Stimulated activated CD8-positive, alpha-beta memory T cell treated with anti-CD3 and anti-CD28 coated beads, Interleukin-15, amount 100 ng/mL, for 4 hours (primary cell): Measurements from ENCODE around the gene EEPD1.
"Not testable (repeated sequence)": the region's sequence is repeated elsewhere in the genome, so short reads cannot be mapped to it uniquely, and the experiment has no call there.

ENCODE experiments used
- DNase-seq, 2 donors: peaks; one replicate each; pipeline ENCODE4 v3.0.0-alpha.2; 2020; ENCODE audit warnings: low read depth in 2 of 2

EEPD1 gene

GRCh38 chr7:36253699-36254098 lies 100.6 kb downstream of the EEPD1 start:
- DNase-seq, result no peak

DNA sequence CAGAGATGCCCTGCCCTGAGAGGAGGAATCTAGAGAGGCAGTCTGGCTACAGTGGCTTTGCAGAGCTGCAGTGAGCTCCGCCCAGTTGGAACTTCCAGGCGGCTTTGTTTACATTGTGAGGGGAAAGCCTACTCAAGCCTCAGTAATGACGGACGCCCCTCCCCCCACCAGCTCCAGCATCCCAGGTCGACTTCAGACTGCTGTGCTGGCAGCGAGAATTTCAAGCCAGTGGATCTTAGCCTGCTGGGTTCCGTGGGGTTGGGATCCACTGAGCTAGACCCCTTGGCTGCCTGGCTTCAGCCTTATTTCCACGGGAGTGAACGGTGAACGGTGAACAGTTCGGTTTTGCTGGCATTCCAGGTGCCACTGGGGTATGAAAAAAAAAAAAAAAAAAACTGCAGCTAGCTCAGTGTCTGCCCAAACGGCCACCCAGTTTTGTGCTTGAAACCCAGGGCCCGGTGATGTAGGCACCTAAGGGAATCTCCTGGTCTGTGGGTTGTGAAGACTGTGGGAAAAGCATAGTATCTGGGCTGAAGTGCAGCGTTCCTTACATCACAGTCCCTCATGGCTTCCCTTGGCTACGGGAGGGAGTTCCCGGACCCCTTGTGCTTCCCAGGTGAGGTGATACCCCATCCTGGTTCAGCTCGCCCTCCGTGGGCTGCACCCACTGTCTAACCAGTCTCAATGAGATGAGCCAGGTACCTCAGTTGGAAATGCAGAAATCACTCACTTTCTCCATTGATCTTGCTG lies 105.6 kb downstream of the EEPD1 start:
- not testable (repeated sequence) for DNase-seq

GRCh38 chr7:36260481-36260880 lies 107.4 kb downstream of the EEPD1 start:
- no peak for DNase-seq

GRCh38 chr7:36261019-36261754 lies 108.1 kb downstream of the EEPD1 start:
- DNase-seq, result no peak

DNA sequence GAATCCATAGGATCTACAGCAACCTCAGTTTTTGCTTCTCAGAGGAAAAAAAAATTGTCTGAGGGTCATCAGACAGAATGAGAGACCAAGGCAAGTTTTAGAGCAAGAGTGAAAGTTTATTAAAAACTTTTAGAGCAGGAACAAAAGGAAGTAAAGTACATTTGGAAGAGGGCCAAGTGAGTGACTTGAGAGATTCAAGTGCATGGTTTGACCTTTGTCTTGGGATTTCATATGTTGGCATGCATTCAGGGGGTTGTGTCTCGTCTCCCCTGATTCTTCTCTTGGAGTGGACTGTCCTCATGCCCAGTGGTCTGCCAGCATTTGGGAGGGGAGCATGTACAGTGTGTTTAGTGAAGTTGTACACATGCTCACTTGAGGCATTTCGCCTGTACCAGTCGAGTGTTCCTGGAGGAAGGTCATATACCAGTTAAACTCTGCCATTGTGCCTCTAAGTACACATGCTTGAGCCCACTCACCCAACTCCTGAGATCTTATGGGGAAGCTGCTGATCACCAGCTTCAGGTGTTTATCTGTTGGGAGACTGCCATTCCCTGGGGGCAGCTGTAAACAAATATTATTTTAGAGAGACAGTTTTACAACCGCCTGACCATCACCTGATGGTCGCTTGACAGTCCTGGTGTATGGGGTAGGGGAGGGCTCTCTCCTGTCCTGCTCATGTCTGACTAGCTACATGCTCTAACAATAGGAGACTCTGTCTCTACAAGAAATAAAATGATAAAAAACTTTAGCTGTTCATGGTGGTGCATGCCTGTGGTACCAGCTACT lies 109.4 kb downstream of the EEPD1 start:
- no peak for DNase-seq

- DNase-seq, result no peak
These were observed 110.0 kb downstream of the EEPD1 start for GRCh38 chr7:36263095-36263484.

DNA sequence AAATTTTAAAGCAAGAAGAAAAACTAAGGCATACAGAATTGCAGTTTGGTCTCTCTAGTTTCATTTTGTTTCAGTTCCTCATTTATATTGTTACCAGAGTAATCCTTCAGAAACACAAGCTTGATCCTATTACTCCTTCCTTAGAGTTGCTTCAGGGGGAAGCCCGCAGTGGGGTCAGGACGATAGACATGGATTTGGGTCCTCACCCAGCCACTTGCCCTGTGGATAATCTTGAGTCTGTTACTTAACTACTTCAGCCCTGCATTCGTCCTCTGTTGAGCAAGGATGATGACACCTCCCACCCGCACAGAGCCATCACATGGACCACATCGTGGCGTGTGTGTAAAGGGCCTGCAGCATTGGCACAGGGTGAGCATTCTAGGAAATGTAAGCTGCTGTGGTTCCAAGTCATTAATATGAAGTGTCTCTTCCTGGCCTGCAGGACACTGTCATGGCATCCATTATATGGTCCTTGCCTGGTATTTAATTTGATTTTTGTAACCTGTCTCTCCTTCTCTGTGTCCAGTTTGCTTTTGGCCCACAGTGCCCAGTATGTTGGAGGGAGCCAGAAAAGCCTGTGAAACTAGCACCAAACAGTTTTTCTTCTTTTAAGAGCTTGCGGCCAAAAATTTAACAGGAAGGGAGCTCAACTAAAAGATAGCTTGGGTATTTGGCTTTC lies 111.2 kb downstream of the EEPD1 start:
- no peak for DNase-seq

GRCh38 chr7:36264913-36265516 lies 112.0 kb downstream of the EEPD1 start:
- no peak for DNase-seq

- DNase-seq, result no peak
These were observed 112.6 kb downstream of the EEPD1 start for GRCh38 chr7:36265680-36266079.

- no peak for DNase-seq
These were observed 113.1 kb downstream of the EEPD1 start for GRCh38 chr7:36266190-36266589.

DNA sequence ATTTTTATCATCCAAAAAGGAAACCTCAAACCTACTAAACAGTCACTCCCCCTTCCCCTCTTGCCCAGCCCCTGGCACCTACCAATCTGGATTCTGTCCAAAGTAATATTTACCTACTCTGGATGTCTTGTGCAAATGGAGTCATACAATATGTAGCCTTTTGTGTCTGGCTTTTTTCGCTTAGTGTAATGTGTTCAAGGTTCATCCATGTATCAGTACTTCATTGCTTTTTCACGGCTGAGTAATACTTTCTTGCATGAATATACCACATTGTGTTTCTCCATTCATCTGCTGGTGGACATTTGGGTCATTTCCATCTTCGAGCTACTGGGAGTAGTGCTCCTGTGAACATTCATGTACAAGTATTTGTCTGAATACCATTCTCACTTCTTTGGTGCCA lies 113.6 kb downstream of the EEPD1 start:
- no peak for DNase-seq

GRCh38 chr7:36272211-36272566 lies 119.1 kb downstream of the EEPD1 start:
- no peak for DNase-seq

GRCh38 chr7:36272567-36273269 lies 119.7 kb downstream of the EEPD1 start:
- DNase-seq, result no peak

- no peak for DNase-seq
These were observed 120.8 kb downstream of the EEPD1 start for GRCh38 chr7:36273836-36274235.

DNA sequence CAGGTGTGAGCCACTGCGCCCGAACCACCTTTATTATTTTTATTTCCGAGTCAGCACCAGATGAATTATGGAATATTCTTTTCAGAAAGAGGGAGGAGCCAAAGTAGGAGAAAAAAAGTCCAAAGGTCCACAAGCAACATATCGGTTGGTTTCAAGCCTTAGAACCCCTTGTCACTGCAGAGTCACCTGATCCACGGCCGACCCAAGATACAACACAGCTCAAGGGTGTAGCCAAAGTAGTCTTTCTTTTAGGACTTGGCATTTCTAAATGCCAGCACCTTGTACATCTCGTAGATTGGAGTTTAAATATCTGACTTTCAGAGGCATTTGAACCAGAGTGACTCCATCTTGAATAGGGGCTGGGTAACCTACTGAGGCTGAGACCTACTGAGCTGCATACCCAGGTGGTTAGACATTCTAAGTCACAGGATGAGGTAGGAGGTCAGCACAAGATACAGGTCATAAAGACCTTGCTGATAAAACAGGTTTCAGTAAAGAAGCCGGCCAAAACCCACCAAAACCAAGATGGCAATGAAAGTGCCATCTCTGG lies 122.8 kb downstream of the EEPD1 start:
- DNase-seq, result no peak

GRCh38 chr7:36276428-36277248 lies 123.6 kb downstream of the EEPD1 start:
- DNase-seq, result no peak

- DNase-seq, result no peak
These were observed 124.1 kb downstream of the EEPD1 start for GRCh38 chr7:36277249-36277542.

DNA sequence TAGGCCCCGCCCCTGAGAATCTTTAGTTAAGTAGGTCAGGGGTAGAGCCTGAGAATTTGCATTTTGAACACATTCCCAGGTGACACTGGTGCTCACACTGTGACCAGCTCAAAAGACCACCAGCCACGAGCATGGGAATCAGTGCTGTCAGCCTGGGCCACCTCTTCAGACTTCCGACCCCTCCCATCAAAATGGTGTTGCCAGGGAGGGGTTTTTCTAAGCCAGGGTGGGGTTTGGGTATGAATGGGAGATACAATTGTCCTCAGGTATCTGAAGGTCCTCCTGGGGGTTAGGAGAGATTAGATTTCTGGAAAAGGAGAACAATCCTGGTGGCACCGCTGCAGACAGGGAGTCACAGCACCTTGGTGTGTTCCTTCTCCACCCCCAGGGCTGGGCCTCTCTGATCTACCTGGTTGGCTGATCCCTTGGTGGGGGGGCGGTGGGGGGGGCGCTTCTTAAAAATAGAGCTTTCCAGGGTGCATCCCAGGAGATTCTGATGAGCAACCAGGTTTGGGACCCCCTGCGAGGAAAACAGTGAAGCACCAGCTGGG lies 125.1 kb downstream of the EEPD1 start:
- DNase-seq, result no peak

DNA sequence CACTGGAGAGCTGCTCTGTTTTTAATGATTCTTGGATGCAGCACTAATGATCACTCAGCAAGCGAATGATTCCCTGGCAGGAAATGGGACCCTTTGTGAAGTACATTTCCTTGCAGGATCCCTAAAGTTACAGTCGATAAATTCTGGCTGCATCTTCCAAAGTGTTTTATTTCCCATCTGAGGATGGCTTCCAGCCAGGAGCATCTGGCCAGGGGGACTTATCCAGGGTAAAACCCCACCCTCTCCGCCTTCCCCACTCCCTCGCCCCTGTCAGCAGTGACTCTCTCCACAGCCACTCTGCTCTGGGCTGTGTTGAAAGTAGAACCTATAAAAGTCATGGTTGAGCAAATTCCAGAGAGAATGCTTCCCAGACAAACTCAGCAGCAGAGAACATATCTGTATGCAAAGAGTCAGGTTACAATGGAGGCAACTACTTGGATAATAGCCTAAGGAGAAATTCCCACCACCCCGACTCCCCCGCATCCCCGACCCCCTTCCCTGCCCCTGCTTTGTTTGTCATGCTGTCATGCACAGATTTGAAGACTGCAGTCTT lies 125.6 kb downstream of the EEPD1 start:
- no peak for DNase-seq
